Measurements from ENCODE around the gene ADGRL2. TPM values are rescaled to one million over a fixed set of nuclear protein-coding genes. Genes with fewer than 3 reads are reported as not detected.

Gene ADGRL2
- total RNA-seq, 4 donors from 2014 or later = 6.1 to 48.7 (median 16.2) TPM

DNA sequence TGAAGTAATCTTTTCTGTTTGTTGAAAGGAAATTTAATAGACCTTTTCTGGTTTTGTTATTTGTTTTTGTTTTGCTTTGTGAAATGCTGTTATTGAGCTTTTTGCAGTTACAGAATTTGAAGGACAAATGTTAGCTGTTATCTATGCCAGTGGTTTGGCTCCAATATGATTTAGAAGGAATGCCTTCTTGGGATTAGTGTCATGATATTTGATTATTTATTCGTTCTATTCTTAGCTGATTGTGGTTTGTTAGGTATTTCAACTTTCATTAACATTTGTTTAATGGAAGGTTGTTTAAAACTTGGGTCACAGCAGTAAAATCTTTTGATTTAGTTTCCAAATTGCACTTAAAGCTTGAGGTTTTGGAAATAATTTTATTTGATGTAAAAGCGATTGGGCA, 33.5 kb downstream of the ADGRL2 start:
- no peak for TF ChIP-seq POLR2A (IDR thresholded peaks at IDR 0.05)
- TF ChIP-seq CTCF (IDR thresholded peaks at IDR 0.05) = no peak
- no peak for DNase-seq
- no peaks in the 10 kb centered on the region for H3K4me1 ChIP-seq
- H3K27me3 ChIP-seq = no peaks in the 10 kb centered on the region
- H3K4me3 ChIP-seq = no peak overlapping the region
- no peaks in the 10 kb centered on the region for H3K9me3 ChIP-seq
- H3K27ac ChIP-seq = no peak overlapping the region
- no peaks in the 10 kb centered on the region for H3K36me3 ChIP-seq

DNA sequence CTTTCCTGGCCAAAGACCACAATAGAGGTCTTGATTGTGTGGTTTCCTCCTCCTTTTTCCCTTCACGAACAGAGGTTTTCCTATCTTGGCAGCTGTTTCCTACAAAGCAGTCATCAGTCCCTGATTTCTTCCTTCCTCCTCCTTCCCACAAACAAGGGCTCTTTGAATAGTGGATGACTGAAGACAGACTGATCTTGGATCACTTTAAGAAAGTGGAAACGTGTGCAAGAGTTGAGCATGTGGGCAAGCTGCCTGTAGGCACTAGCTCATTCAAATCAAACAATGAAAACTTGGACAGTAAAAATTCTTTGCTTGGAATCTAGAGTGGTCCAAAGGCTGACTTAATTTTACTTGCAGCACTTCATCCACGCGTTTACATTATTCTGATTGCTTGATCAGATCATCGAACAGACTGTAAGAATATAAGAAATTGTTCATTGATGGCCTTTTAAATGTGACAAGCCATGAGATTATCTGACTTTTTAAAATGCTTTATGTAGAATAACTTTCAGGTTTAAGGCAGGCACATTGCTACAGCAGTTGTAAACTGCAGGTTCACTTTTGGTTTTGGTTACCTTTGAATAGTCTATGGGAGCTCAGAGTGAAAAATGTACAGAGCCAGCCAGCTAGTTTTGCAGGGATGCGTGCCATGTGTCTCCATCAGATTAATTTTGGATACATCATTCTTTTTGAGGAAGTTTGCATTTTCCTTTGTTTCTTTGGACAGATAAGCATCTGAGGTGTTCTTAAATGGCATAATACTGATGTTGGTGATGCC, 34.4 kb downstream of the ADGRL2 start:
- no peaks in the 10 kb centered on the region for H3K9me3 ChIP-seq
- no peak overlapping the region for H3K4me3 ChIP-seq
- H3K27me3 ChIP-seq = no peaks in the 10 kb centered on the region
- no peak for DNase-seq
- H3K27ac ChIP-seq = no peak overlapping the region
- H3K4me1 ChIP-seq = no peaks in the 10 kb centered on the region
- H3K36me3 ChIP-seq = no peaks in the 10 kb centered on the region
- no peak for TF ChIP-seq CTCF (IDR thresholded peaks at IDR 0.05)
- no peak for TF ChIP-seq POLR2A (IDR thresholded peaks at IDR 0.05)

GRCh38 chr1:81836007-81836626, 35.4 kb downstream of the ADGRL2 start:
- Histone ChIP-seq H3K4me1 (no peaks in the 10 kb centered on the region), H3K4me3 (no peak overlapping the region), H3K36me3 (no peaks in the 10 kb centered on the region), H3K27me3 (no peaks in the 10 kb centered on the region), H3K9me3 (no peaks in the 10 kb centered on the region), H3K27ac (no peak overlapping the region)
- no peak for DNase-seq
- no peak for TF ChIP-seq CTCF (IDR thresholded peaks at IDR 0.05)
- TF ChIP-seq POLR2A (IDR thresholded peaks at IDR 0.05) = no peak

DNA sequence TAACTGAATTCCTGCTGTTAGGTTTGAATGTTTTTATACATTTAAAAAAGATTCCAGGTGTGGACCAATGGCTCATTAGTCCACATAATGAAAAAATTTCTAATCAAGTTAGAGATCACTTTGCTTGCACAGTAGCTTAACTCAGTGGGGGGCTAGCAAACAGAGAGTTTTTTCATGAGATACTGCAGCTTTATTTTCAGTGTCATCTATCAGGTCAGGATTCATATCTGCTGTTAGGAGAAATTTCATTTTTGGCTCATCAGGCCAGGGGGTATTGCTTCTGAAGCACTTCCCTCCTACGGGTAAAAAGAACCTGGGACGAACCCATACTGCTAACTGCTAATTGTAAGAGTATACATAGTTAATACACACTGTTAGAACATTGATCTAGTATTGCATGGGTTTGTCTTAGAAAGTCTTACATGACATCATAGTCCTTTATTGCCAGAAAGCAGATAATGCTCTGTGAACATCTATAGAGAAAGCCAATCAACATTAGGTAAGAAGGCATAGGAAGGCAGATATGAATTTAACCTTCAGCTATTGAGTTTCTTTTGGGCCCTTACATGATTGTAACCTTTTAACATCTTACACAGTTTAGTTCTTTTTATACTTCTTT, 38.0 kb downstream of the ADGRL2 start:
- no peaks in the 10 kb centered on the region for H3K4me1 ChIP-seq
- no peaks in the 10 kb centered on the region for H3K36me3 ChIP-seq
- no peak overlapping the region for H3K27ac ChIP-seq
- H3K4me3 ChIP-seq = no peak overlapping the region
- TF ChIP-seq CTCF (IDR thresholded peaks at IDR 0.05) = no peak
- no peak for TF ChIP-seq POLR2A (IDR thresholded peaks at IDR 0.05)
- no peaks in the 10 kb centered on the region for H3K27me3 ChIP-seq
- no peaks in the 10 kb centered on the region for H3K9me3 ChIP-seq
- DNase-seq = no peak

DNA sequence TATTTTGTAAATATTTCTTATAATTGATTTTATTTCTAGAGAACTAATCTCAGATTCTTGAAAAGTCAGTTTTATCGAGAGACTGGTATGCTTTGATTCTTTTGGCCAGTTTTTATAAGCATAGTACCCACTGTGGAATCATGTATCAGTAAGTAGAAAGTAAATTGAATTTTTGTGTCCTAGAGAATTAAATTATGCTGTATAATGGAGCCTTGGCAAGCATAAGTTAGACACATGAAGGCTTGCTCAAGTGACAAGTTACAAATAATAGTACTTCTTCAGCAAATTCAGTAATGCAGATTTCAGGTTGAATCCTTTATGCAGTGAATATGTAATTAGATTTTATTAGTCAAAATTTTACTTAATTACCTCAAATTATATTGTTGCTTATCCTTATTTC, 40.1 kb downstream of the ADGRL2 start:
- no peak for DNase-seq
- no peaks in the 10 kb centered on the region for H3K36me3 ChIP-seq
- H3K4me1 ChIP-seq = no peaks in the 10 kb centered on the region
- no peaks in the 10 kb centered on the region for H3K27me3 ChIP-seq
- H3K9me3 ChIP-seq = no peaks in the 10 kb centered on the region
- TF ChIP-seq POLR2A (IDR thresholded peaks at IDR 0.05) (no peak), CTCF (IDR thresholded peaks at IDR 0.05) (no peak)
- no peak overlapping the region for H3K4me3 ChIP-seq
- no peak overlapping the region for H3K27ac ChIP-seq
